AG09319 (cell line): Measurements from ENCODE around the gene GSTK1.

Source experiments
- DNase-seq: peaks from one replicate; pipeline ENCODE4 v3.0.0-alpha.2; 2010; ENCODE audit warnings: low read depth; ENCODE audit errors: extremely low read depth
- TF ChIP-seq, protein P1 (sequence below): IDR thresholded peaks from 2 replicates; pipeline ENCODE4 v1.5.1; 2011; ENCODE audit warnings: low read depth, mild to moderate bottlenecking, inconsistent platforms, low read length, moderate library complexity

The GSTK1 gene

DNA sequence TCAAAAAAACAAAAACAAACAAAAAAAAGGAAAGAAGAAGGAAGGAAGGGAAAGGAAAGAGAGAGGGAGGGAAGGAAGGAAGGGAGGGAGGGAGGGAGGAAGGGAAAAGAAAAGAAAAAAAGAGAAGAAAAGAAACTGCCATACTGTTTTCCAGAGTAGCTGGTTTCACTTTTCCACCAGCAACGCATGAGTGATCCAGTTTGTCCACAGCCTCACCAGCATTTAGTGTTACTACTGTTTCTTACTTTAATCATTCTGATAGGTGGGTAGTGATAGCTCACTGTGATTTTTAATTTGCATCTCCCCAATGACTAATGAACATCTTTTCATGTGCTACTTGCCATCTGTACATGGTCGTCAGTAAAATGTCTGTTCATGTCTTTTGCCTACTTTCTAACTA lies 9.6 kb downstream of the GSTK1 start:
- TF ChIP-seq, protein P1, sequence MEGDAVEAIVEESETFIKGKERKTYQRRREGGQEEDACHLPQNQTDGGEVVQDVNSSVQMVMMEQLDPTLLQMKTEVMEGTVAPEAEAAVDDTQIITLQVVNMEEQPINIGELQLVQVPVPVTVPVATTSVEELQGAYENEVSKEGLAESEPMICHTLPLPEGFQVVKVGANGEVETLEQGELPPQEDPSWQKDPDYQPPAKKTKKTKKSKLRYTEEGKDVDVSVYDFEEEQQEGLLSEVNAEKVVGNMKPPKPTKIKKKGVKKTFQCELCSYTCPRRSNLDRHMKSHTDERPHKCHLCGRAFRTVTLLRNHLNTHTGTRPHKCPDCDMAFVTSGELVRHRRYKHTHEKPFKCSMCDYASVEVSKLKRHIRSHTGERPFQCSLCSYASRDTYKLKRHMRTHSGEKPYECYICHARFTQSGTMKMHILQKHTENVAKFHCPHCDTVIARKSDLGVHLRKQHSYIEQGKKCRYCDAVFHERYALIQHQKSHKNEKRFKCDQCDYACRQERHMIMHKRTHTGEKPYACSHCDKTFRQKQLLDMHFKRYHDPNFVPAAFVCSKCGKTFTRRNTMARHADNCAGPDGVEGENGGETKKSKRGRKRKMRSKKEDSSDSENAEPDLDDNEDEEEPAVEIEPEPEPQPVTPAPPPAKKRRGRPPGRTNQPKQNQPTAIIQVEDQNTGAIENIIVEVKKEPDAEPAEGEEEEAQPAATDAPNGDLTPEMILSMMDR: no peak
- no peak for DNase-seq

DNA sequence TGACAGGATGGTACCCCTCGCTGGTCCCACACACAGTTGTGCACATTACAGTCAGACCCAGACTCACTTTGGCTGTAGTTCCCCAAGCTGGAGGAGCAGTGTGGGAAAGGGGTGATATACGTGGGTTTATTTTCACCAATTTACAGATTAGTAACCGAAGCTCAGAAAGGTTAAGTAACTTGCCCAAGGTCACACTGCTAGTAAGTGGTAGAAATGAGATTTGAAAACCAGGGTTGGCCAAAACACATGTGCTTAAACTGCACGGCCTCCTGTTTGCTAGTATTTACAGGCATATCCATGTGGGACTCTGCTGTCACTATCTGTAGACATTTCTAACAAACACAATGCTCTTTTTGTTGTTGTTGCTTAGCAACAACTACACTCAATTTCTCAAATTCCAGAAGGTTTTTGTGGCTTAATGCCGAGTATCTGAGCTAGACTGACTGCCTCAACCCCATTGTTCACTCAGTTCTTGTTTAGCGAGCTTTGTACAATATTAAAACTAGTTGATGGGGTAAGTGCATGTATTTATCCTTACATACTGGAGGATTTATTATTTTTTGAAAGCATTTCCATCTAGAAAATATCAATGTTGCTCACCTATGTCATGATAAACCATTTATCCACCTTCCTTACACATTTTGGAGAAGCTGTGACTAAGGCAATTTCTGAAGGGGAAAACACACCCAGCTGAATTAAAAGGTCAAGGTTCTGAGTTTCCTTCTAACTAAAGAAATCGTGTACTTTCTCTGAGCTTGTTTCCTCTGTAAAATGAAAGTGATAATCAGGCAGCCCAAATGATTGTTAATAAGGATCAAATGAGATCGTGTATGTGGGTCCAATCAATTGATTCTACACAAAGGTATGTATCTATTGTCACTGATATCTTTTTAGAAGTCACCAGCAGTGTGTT lies 16.2 kb downstream of the GSTK1 start:
- TF ChIP-seq, protein P1: no peak
- DNase-seq: peak; percentile 50

DNA sequence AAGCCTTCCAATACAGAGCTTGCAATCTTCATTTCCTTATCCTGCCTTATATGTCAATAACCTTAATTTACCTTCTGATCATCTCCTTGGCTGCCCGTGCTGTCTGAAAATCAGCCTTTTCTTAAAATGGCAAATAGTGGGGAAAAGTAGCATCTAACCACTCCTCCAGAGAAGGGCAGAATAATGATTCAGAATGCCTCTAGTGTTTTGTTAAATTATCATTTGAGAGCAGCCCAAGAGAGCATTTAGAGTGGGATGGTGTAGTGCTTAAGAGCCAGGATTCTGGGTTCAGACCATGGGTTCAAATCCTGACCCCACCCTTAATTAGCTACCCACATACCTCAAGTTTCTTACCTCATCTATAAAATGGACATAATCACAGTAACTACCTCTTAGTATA lies 16.9 kb downstream of the GSTK1 start:
- no peak for DNase-seq
- TF ChIP-seq, protein P1: no peak

DNA sequence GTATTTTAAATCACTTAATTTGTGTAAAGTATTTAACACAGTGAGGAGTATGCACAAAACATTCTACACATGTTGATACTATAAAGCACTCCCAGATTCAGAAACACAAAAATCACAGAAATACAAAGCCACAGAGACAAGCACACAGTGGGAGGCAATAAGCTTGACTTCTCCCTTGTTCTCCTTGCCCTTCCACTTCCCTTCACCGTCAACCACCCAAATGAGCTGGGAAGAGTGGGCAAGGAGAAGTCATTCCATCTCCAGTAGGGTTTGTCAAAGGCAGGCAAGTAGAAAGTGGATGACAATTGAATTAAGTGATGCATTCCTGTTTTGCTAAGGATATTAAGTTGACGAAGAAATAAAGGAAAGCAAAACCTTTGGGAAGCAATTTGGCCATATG lies 17.3 kb downstream of the GSTK1 start:
- no peak for DNase-seq
- TF ChIP-seq, protein P1: no peak

DNA sequence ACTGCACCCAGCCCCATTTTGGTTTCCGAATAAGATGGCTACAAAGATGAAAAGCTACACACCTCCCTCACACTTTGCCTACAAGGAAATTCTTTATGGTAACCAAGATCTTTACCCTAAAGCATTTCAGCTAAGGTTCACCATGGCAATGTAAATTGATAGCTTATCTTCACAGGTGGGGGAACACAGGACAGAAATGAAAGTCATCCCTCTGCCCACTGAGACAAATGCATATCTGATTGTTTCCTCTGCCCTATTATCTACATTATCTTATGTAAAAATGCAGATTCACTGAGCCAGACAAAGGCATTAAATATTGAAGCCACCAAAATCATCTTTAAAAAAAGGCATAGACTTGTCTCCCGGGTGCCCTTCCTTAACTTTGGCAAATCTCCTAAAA lies 18.3 kb downstream of the GSTK1 start:
- TF ChIP-seq, protein P1: no peak
- no peak for DNase-seq

DNA sequence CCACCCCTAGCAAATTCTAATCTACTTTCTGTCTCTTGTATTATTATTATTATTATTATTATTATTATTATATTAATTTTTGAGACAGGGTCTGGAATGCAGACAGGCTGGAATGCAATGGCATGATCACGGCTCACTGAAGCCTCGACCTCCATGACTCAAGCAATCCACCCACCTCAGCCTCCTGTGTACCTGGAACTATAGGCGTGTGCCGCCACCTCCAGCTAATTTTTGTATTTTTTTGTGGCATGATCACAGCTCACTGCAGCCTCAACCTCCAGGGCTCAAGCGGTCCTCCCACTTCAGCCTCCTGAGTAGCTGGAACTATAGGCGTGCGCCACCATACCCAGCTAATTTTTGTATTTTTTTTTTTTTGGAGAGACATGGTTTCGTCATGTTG lies 18.9 kb downstream of the GSTK1 start:
- TF ChIP-seq, protein P1: no peak
- DNase-seq: no peak

DNA sequence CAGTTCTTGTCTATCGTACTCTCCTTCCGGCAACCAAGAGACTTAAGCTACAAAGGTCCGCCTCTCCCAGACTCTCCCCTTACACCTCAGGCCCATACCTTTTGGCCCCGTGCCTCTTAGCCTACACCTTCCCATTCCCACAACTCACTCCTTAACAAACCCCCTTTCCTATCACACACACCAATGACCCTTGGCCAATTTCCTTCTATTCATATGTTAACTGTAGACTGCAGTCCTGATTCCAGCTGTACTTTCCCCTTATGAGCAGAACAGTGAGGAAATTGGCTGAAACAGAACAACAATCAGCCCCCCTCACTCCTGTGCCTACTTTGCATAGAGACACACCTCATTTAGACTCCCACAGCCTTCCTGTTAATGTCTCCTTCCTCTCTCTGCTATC lies 20.1 kb downstream of the GSTK1 start:
- TF ChIP-seq, protein P1: no peak
- no peak for DNase-seq
